GM18867 (cell line): ENCODE measurements around the gene CNTN2.
A peak's percentile ranks its signal among the peaks of the same experiment; 100 is the strongest.

ENCODE experiments used
- ATAC-seq: cut with Tn5 transposase; IDR thresholded peaks from one replicate; pipeline ENCODE4 v1.9.1; 2021; ENCODE audit warnings: mild to moderate bottlenecking, moderate library complexity; ENCODE audit not compliant: unreplicated experiment

Gene CNTN2

DNA sequence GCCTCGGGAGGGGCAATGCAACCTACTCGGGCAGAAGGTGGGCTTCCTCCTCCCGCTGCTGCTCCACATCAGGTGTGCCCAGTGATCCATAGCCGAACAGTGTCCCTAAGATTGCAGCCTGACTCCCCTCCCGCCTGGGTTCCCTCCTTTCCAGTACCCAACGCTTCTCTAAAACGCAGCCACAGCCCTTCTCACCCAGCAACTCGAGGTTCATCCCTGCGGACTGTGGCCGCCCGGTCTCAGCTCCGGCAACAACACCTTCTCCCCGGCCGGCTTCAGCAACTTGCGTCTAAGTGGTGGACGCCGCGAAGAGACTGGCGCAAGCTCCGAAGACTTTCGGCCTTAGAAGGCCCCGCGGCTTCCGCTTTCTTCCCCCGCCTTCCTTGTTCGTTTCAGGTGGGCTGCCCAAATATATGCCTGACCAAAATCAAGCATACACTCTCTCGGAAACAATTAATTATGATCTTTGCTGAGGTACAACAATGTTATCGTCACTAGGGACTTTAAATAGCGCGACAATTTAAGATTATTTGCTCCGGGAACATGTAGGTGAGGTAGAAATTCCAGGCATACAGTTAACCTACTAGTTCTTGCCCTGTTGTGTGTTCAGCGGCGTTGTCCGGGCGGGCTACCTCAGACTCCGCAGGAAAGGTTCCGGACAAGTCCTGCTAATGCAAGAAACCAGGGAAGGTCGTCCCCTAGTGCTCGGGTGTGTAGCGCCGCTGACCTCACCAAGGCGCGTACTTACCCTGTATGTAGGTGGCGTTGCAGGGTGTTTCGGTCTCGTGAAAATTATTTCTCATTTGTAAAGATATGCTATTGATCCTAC lies 78.9 kb downstream of the CNTN2 start, which contains the start of gene RBBP5:
TSS of gene RBBP5 (minus strand) at position 319 of the 829 bp plus-strand sequence. CDS start at position 214, 105 bp downstream.
- peak; percentile 93 for ATAC-seq

DNA sequence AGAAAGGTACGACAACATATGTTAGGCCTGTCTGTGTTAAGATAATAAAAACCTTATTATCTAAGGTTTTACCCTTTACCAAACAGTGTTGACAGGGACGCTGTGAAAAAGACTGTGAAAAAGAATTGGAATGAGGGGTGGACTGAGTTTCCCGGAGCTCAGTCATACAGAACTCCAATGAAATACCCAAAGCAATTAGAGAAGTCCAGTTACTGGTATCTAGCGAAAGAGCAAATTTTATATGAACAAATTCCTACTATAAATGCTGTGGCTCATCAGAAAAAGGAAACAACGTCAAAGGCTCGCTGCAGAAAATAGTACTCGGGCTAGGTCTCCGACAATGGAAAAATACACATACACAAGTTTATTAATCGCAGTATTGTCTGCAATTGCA lies 79.5 kb downstream of the CNTN2 start:
- peak; percentile 3 for ATAC-seq

DNA sequence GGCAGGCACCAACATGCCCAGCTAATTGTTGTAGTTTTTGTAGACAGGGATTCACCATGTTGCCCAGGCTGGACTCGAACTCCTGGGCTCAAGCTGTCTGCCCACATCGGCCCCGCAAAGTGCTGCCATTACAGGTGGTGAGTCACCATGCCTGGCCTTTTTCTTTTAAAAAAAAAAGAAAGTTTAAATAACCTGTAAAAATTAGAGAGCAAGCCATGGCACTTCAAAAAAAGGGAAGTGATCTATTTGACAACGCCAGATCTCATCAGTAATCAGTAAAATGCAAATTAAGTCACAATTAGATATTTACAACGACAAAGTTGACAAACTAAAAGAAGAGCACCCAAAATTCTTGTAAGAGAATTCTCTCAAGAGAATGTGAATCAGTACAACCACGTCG lies 81.7 kb downstream of the CNTN2 start:
- peak; percentile 27 for ATAC-seq

DNA sequence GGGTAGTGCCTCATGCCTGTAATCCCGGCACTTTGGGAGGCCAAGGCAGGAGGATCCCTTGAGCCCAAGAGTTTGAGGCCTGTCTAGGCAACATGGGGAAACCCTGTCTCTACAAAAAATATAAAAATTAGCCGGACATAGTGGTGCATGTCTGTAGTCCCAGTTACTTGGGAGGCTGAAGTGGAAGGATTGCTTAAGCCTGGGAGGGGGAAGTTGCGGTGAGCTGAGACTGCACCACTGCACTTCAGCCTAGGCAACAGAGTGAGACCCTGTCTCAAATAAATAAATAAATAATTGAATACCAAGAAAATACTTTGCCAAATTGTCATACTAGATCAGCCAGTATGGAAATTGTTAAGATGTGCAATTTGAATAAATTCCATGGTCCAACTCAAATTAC lies 84.6 kb downstream of the CNTN2 start:
- no peak for ATAC-seq
